HepG2 (cell line): ENCODE measurements around the gene USP35. TPM values are rescaled to one million over a fixed set of nuclear protein-coding genes. Genes with fewer than 3 reads are reported as not detected.

Source experiments
- BCL6 ChIP-seq: IDR thresholded peaks from 2 replicates; pipeline ENCODE4 v1.6.1; 2016; ENCODE audit warnings: missing genetic modification reagents, missing compliant biosample characterization
- HIC2 ChIP-seq: sonication (generic); formaldehyde crosslinking; IDR thresholded peaks from 2 replicates; pipeline ENCODE4 v1.9.0; 2022; ENCODE audit warnings: low read depth, missing genetic modification reagents
- HNF4A ChIP-seq: sonication (generic); formaldehyde crosslinking; IDR thresholded peaks from 2 replicates; pipeline ENCODE4 v1.4.0; 2020; ENCODE audit warnings: missing genetic modification reagents
- IKZF1 ChIP-seq: fragments of 450-650 bp; IDR thresholded peaks from 2 replicates; pipeline ENCODE4 v1.7.1; 2016
- NR3C1 ChIP-seq: sonication (generic); formaldehyde crosslinking; IDR thresholded peaks from 2 replicates; pipeline ENCODE4 v1.4.0; 2020; ENCODE audit warnings: missing genetic modification reagents
- PAWR ChIP-seq: sonication (generic); formaldehyde crosslinking; IDR thresholded peaks from 2 replicates; pipeline ENCODE4 v1.4.0; 2020; ENCODE audit warnings: missing genetic modification reagents, mild to moderate bottlenecking, borderline replicate concordance
- RARA ChIP-seq: IDR thresholded peaks from 2 replicates; pipeline ENCODE4 v1.6.1; 2016; ENCODE audit warnings: missing genetic modification reagents, missing compliant biosample characterization
- SIN3B ChIP-seq: fragments of 150-350 bp; IDR thresholded peaks from 2 replicates; pipeline ENCODE4 v1.6.1; 2014; ENCODE audit warnings: low read length
- SMARCC2 ChIP-seq: fragments of 450-650 bp; IDR thresholded peaks from 2 replicates; pipeline ENCODE4 v1.6.1; 2017; ENCODE audit warnings: antibody characterized with exemption, mild to moderate bottlenecking
- TEAD3 ChIP-seq: optimal IDR thresholded peaks from 2 replicates; pipeline ENCODE3; 2016; ENCODE audit warnings: borderline replicate concordance
- THAP8 ChIP-seq: sonication (generic); formaldehyde crosslinking; IDR thresholded peaks from 2 replicates; pipeline ENCODE4 v1.5.1; 2020; ENCODE audit warnings: missing genetic modification reagents, mild to moderate bottlenecking, borderline replicate concordance
- THAP9 ChIP-seq: sonication (generic); formaldehyde crosslinking; IDR thresholded peaks from 2 replicates; pipeline ENCODE4; 2020; ENCODE audit warnings: missing genetic modification reagents, mild to moderate bottlenecking, borderline replicate concordance
- USF2 ChIP-seq, 2 experiments: sonication (generic) in 1 of 2; formaldehyde crosslinking in 1 of 2; IDR thresholded peaks; 2 replicates each; pipeline versions ENCODE4 v1.5.1 to v1.6.1; 2011 to 2020; ENCODE audit warnings: borderline replicate concordance in 1 of 2, low read depth in 1 of 2, low read length in 1 of 2, mild to moderate bottlenecking in 1 of 2, missing genetic modification reagents in 1 of 2, moderate library complexity in 1 of 2
- ZBTB49 ChIP-seq: sonication (generic); formaldehyde crosslinking; IDR thresholded peaks from 2 replicates; pipeline ENCODE4 v1.4.0; 2020; ENCODE audit warnings: missing genetic modification reagents, borderline replicate concordance
- ZNF224 ChIP-seq: sonication (generic); formaldehyde crosslinking; IDR thresholded peaks from 2 replicates; pipeline ENCODE4 v1.5.0; 2020; ENCODE audit warnings: mild to moderate bottlenecking, missing genetic modification reagents
- ZNF326 ChIP-seq: sonication (generic); formaldehyde crosslinking; IDR thresholded peaks from 2 replicates; pipeline ENCODE4 v1.4.0; 2020; ENCODE audit warnings: missing genetic modification reagents, borderline replicate concordance
- ZNF350 ChIP-seq: sonication (generic); formaldehyde crosslinking; IDR thresholded peaks from 2 replicates; pipeline ENCODE4 v1.4.0; 2020; ENCODE audit warnings: mild to moderate bottlenecking, low read depth, missing genetic modification reagents, borderline replicate concordance
- ZNF557 ChIP-seq: sonication (generic); formaldehyde crosslinking; IDR thresholded peaks from 2 replicates; pipeline ENCODE4 v1.4.0; 2020; ENCODE audit warnings: missing genetic modification reagents
- ZNF576 ChIP-seq: sonication (generic); formaldehyde crosslinking; IDR thresholded peaks from 2 replicates; pipeline ENCODE4 v1.4.0; 2020; ENCODE audit warnings: mild to moderate bottlenecking, missing genetic modification reagents
- polyA plus RNA-seq, 8 experiments: library from polyadenylated mRNA; depleted of rRNA in 3 of 8; stranded (reverse) in 7 of 8; unstranded in 1 of 8; fragments of >200 nt; fragmentation: Illumina TruSeq in 4 of 8; extraction: Trizol in 4 of 8; gene quantifications; 2 replicates each; pipeline versions ENCODE4 v1.2.1 to v1.2.3, GENCODE V29; 2011 to 2016; ENCODE audit warnings: low read depth in 4 of 8, missing spikeins in 1 of 8, mixed read lengths in 1 of 8; ENCODE audit not compliant: insufficient read depth in 1 of 8
- total RNA-seq, 5 experiments: library from RNA; depleted of rRNA; stranded (reverse); fragments of >200 nt; fragmentation: Illumina TruSeq; extraction: Trizol; gene quantifications; 2 replicates each; pipeline ENCODE4 v1.2.3, GENCODE V29; 2016; ENCODE audit warnings: low read depth in 1 of 5

USP35 gene
- total and polyA plus RNA-seq, 2 of the 13 experiments (the other 11 are each of a cell fraction or from before 2014, with no cell fraction given) = 4.6 to 7.7 TPM

- no peak for TF ChIP-seq THAP9
- TF ChIP-seq TEAD3 (CRISPR knock-in tag) = peak; percentile 98
- TF ChIP-seq ZNF224 (CRISPR knock-in tag) = no peak
- TF ChIP-seq BCL6 (CRISPR knock-in tag) = peak; percentile 98
- TF ChIP-seq ZNF557 (CRISPR knock-in tag) = no peak
- TF ChIP-seq IKZF1 = no peak
- no peak for TF ChIP-seq THAP8 (CRISPR knock-in tag)
- no peak for TF ChIP-seq ZNF576
- TF ChIP-seq RARA (CRISPR knock-in tag) = peak; percentile 99
- no peak for TF ChIP-seq SIN3B
- TF ChIP-seq SMARCC2 = no peak
- peak; percentile 83 for TF ChIP-seq HIC2
- no peak for TF ChIP-seq ZBTB49 (CRISPR knock-in tag)
- peak; percentile 87 for TF ChIP-seq HNF4A (CRISPR knock-in tag)
- TF ChIP-seq USF2 (IDR thresholded peaks at IDR 0.05; ENCODE audit: low read depth, low read length) = no peak
- no peak for TF ChIP-seq USF2 (CRISPR knock-in tag; IDR thresholded peaks at IDR 0.05; ENCODE audit: borderline replicate concordance)
- no peak for TF ChIP-seq NR3C1 (CRISPR knock-in tag)
- no peak for TF ChIP-seq ZNF326 (CRISPR knock-in tag)
- no peak for TF ChIP-seq PAWR
- peak; percentile 83 for TF ChIP-seq ZNF350 (CRISPR knock-in tag)
These were observed 32.4 kb upstream of the USP35 start (continued) for GRCh38 chr11:78156127-78156844.
